H1 (cell line): ENCODE measurements around the gene HAND1.

Experiments
- BACH1 ChIP-seq: IDR thresholded peaks from 2 replicates; pipeline ENCODE4 v1.6.1; 2012; ENCODE audit warnings: low read length, improper control_type of control experiment
- BCL11A ChIP-seq, 2 experiments: IDR thresholded peaks; one replicate each; pipeline ENCODE4 v1.6.1; 2011; ENCODE audit warnings: low read depth in 2 of 2, low read length in 2 of 2, mild to moderate bottlenecking in 2 of 2
- CEBPB ChIP-seq: IDR thresholded peaks from 2 replicates; pipeline ENCODE4 v1.6.1; 2012; ENCODE audit warnings: low read depth, low read length
- CHD2 ChIP-seq: IDR thresholded peaks from 2 replicates; pipeline ENCODE4 v1.6.1; 2012; ENCODE audit warnings: low read length, improper control_type of control experiment
- CREB1 ChIP-seq: IDR thresholded peaks from 2 replicates; pipeline ENCODE4 v1.6.1; 2012; ENCODE audit warnings: inconsistent platforms
- CTCF ChIP-seq, 3 experiments: IDR thresholded peaks; 1 replicate in 2 of 3; 2 replicates in 1 of 3; pipeline versions ENCODE4 v1.5.1 to v1.6.1; 2011; ENCODE audit warnings: low read length in 3 of 3, mild to moderate bottlenecking in 3 of 3, inconsistent platforms in 2 of 3, low read depth in 1 of 3, moderate library complexity in 1 of 3; ENCODE audit not compliant: insufficient read depth in 1 of 3; ENCODE audit errors: control extremely low read depth in 1 of 3
- EP300 ChIP-seq, 2 experiments: IDR thresholded peaks; 1 replicate in 1 of 2; 2 replicates in 1 of 2; pipeline ENCODE4 v1.6.1; 2011 to 2012; ENCODE audit warnings: low read depth in 2 of 2, low read length in 2 of 2, mild to moderate bottlenecking in 2 of 2, borderline replicate concordance in 1 of 2, inconsistent platforms in 1 of 2, moderate library complexity in 1 of 2
- GABPA ChIP-seq: IDR thresholded peaks from 2 replicates; pipeline ENCODE4 v1.6.1; 2011; ENCODE audit warnings: mild to moderate bottlenecking, low read length, moderate library complexity, borderline replicate concordance; ENCODE audit not compliant: insufficient read depth
- MAFK ChIP-seq: IDR thresholded peaks from 2 replicates; pipeline ENCODE4 v1.6.1; 2012; ENCODE audit warnings: low read depth, mild to moderate bottlenecking, improper control_type of control experiment, low read length
- POLR2A ChIP-seq, 2 experiments: IDR thresholded peaks; 1 replicate in 1 of 2; 2 replicates in 1 of 2; pipeline ENCODE4 v1.6.1; 2011; ENCODE audit warnings: low read depth in 2 of 2, low read length in 2 of 2, mild to moderate bottlenecking in 2 of 2; ENCODE audit errors: control extremely low read depth in 1 of 2
- POLR2AphosphoS5 ChIP-seq: IDR thresholded peaks from 2 replicates; pipeline ENCODE4 v1.6.1; 2011; ENCODE audit warnings: low read depth, low read length
- RFX5 ChIP-seq: IDR thresholded peaks from 2 replicates; pipeline ENCODE4 v1.6.1; 2011; ENCODE audit warnings: low read depth, low read length, improper control_type of control experiment, borderline replicate concordance
- SP4 ChIP-seq: IDR thresholded peaks from 2 replicates; pipeline ENCODE4 v1.6.1; 2012; ENCODE audit warnings: low read length, inconsistent platforms
- ZNF274 ChIP-seq: IDR thresholded peaks from 2 replicates; pipeline ENCODE4 v1.7.0; 2012; ENCODE audit warnings: low read length, borderline replicate concordance; ENCODE audit errors: extremely low read depth

GRCh38 chr5:154435226-154435625, 42.8 kb downstream of the HAND1 start:
- TF ChIP-seq MAFK, result no peak
- TF ChIP-seq POLR2AphosphoS5, result no peak
- no peak for TF ChIP-seq SP4
- TF ChIP-seq CTCF (IDR thresholded peaks at IDR 0.05; ENCODE audit: control extremely low read depth in 1 of 3, insufficient read depth in 1 of 3, low read depth in 1 of 3, low read length in 3 of 3), result no peak
- no peak for TF ChIP-seq BACH1
- no peak for TF ChIP-seq CHD2
- no peak for TF ChIP-seq CREB1
- TF ChIP-seq POLR2A (IDR thresholded peaks at IDR 0.05; ENCODE audit: control extremely low read depth in 1 of 2, low read depth in 2 of 2, low read length in 2 of 2), result no peak
- no peak for TF ChIP-seq EP300 (IDR thresholded peaks at IDR 0.05; ENCODE audit: borderline replicate concordance in 1 of 2, low read depth in 2 of 2, low read length in 2 of 2)
- TF ChIP-seq CEBPB, result no peak
- TF ChIP-seq ZNF274, result no peak
- no peak for TF ChIP-seq BCL11A (IDR thresholded peaks at IDR 0.05; ENCODE audit: low read depth in 2 of 2, low read length in 2 of 2)
- TF ChIP-seq GABPA, result no peak
- no peak for TF ChIP-seq RFX5
